Activated gamma-delta T cell treated with anti-CD3 and anti-CD28 coated beads, Interleukin-2, amount 50 U/mL, for 16 hours (primary cell): Measurements from ENCODE around the gene TNS2.

Source experiments
- DNase-seq: peaks from one replicate; pipeline ENCODE4 v3.0.0-alpha.2; 2020; ENCODE audit warnings: low read depth

Gene TNS2

DNA sequence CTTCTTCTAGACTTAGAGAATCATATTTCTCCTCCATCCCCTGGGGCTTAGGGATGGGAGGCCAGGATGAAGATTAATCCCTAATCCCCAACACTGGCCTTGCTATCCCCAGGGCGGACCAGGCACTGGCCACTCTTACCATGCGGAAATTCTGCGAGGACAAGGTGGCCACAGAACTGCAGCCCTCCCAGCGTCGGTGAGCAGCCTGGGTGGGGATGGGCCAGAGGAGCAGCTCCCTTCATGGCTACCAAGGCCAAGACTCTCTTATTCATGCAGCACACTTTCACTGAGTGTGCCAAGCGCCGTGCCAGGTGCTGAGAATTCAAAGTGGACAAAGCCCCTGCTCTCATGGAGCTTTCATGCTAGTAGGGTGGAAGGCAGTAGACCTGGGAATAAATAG, 7.0 kb downstream of the TNS2 start:
- no peak for DNase-seq

DNA sequence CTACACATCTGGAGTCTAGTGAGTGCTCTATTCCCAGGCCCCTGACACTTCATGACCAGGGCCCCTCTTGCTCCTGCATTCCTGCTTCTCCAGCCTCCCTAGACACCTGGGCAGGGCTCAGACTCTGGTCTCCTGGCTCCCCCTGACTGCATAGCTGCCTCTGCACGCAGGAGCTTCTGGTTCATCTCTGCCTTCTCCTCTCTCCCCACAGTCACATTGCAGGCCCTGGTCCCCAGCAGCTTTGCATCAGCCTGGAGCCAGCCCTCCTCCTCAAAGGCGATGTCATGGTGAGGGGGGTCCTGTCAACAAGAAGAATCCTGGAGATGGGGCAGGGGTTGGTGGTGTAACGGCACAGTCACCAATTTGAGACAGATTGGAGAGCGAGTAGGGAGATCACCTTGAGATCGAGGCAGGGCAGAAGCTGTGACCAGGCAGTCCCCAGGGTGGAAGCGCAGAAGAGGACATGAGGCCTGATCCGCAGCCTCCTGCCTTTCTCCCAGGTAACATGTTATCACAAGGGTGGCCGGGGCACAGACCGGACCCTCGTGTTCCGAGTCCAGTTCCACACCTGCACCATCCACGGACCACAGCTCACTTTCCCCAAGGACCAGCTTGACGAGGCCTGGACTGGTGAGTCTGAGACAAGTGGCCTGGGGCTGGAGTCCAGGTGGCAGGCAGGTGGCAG, 8.1 kb downstream of the TNS2 start:
- no peak for DNase-seq

DNA sequence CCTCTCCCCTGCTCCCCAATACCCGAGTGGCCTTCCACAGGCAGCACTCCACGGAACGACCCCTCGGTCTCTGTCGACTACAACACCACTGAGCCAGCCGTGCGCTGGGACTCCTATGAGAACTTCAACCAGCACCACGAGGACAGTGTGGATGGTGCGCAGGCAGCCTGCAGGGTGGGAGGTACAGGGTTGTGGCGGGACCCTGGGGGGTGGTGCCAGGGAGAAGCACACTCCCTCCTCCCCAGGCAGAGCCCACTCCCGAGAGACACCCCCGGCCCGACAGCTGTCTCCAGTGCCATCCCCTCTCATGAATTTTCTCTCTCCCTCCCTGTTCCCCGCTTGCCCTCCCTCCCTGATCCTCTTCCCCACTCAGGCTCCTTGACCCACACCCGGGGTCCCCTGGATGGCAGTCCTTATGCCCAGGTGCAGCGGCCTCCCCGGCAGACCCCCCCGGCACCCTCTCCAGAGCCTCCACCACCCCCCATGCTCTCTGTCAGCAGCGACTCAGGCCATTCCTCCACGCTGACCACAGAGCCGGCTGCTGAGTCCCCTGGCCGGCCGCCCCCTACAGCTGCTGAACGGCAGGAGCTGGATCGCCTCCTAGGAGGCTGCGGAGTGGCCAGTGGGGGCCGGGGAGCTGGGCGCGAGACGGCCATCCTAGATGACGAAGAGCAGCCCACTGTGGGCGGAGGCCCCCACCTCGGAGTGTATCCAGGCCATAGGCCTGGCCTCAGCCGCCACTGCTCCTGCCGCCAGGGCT, 9.0 kb downstream of the TNS2 start:
- DNase-seq = no peak

DNA sequence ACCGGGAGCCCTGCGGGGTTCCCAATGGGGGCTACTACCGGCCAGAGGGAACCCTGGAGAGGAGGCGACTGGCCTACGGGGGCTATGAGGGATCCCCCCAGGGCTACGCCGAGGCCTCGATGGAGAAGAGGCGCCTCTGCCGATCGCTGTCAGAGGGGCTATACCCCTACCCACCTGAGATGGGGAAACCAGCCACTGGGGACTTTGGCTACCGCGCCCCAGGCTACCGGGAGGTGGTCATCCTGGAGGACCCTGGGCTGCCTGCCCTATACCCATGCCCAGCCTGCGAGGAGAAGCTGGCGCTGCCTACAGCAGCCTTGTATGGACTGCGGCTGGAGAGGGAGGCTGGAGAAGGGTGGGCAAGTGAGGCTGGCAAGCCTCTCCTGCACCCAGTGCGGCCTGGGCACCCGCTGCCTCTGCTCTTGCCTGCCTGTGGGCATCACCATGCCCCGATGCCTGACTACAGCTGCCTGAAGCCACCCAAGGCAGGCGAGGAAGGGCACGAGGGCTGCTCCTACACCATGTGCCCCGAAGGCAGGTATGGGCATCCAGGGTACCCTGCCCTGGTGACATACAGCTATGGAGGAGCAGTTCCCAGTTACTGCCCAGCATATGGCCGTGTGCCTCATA, 9.7 kb downstream of the TNS2 start:
- no peak for DNase-seq

DNA sequence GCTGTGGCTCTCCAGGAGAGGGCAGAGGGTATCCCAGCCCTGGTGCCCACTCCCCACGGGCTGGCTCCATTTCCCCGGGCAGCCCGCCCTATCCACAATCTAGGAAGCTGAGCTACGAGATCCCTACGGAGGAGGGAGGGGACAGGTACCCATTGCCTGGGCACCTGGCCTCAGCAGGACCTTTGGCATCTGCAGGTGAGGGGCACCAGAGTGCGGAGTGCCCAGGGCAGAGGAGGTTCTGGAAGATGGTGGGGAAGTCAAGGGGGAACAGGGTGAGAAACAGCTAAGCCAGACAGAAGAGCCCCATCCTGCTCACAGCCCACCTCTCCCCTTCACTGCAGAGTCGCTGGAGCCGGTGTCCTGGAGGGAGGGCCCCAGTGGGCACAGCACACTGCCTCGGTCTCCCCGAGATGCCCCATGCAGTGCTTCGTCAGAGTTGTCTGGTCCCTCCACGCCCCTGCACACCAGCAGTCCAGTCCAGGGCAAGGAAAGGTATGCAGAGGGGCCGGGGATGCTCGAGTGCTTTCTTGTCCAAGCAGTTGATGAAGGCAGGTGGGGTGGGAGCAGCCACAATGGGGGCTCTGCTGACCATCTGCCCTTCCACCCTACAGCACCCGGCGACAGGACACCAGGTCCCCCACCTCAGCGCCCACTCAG, 10.3 kb downstream of the TNS2 start:
- no peak for DNase-seq

DNA sequence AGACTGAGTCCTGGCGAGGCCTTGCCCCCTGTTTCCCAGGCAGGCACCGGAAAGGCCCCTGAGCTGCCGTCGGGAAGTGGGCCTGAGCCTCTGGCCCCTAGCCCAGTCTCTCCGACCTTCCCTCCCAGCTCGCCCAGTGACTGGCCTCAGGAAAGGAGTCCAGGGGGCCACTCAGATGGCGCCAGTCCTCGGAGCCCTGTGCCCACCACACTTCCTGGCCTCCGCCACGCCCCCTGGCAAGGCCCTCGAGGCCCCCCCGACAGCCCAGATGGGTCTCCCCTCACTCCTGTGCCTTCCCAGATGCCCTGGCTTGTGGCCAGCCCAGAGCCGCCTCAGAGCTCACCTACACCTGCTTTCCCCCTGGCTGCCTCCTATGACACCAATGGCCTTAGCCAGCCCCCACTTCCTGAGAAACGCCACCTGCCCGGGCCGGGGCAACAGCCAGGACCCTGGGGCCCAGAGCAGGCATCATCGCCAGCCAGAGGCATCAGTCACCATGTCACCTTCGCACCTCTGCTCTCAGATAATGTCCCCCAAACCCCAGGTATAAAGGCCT, 10.9 kb downstream of the TNS2 start:
- no peak for DNase-seq

DNA sequence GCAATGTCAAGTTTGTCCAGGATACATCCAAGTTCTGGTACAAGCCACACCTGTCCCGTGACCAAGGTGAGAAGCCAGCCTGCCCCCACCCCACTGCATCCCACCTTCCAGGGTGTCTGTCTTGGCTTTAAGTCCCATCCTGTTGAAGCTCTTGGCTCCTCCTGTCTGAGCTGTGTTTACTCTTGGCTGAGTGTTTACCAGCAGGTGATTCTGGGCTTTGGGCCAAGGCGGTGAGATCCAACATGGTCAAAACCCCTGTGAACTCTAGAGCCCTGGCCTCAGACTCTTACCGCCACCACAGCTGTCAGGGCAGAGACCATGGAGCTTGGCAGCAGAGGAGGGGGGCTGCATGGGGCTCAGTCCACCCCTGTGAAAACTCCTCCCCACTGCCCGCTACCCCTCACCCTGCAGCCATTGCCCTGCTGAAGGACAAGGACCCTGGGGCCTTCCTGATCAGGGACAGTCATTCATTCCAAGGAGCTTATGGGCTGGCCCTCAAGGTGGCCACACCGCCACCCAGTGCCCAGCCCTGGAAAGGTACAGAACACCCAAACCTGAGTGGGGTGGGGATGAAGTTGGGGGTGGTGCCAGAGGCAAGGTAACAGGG, 11.6 kb downstream of the TNS2 start:
- DNase-seq = no peak

DNA sequence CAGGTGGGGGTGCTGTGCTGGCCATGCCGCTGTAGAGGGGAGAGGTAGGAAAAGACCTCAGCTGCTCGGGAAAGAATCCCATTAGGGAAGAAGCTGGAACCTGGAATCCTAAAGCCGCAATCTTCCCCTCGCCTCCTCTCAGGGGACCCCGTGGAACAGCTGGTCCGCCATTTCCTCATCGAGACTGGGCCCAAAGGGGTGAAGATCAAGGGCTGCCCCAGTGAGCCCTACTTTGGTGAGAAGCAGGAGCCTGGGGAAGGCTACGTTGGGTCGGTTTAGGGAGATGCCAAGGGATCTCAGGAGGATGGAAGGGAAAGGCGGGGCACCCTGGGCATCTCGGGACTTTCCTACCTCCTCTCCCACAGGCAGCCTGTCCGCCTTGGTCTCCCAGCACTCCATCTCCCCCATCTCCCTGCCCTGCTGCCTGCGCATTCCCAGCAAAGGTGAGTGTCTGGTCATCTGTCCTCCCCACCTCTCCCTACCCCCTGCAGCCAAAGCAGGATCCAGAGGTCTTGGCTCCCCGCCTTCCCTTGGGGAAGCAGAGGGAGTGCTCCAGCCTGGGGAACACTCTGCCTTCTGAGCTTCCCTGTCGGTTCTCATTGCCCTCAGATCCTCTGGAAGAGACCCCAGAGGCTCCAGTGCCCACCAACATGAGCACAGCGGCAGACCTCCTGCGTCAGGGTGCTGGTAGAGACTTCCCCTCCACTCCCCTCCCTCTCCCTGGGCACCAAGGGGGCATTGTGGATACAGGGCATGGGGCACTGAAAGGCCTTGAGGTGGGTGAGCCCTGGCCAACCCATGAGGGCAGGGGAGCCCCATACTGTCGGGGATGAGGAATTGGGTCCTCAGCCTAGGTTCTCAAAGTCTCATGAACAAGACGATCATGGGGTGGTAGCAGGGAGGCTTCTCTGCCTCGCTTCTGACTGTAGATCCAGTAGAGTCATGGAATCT, 12.4 kb downstream of the TNS2 start:
- DNase-seq = no peak

DNA sequence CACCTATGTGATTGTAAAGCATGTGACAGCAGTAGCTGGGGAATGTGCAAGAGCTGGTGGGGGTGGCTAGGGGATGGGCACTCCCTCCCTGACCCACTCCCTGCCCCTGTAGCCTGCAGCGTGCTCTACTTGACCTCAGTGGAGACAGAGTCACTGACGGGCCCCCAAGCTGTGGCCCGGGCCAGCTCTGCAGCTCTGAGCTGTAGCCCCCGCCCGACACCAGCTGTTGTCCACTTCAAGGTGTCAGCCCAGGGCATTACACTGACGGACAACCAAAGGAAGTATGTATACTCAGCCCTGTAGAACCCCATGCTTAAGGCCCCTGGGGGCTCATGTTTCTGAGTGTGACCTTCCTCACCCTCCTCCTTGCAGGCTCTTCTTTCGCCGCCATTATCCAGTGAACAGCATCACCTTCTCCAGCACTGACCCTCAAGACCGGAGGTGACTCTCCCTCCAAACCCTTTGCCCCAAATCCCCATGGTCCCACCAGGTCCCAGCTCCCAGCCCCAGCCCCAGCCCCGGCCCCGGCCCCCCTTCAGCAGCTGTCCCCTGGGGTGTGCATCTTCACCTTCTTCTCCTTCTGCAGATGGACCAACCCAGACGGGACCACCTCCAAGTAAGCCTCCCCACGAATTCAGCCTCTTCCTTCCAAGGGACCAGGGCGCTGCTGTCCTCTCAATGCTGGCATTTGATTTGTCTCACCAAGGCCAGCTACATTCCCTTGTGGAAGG, 13.3 kb downstream of the TNS2 start:
- no peak for DNase-seq

DNA sequence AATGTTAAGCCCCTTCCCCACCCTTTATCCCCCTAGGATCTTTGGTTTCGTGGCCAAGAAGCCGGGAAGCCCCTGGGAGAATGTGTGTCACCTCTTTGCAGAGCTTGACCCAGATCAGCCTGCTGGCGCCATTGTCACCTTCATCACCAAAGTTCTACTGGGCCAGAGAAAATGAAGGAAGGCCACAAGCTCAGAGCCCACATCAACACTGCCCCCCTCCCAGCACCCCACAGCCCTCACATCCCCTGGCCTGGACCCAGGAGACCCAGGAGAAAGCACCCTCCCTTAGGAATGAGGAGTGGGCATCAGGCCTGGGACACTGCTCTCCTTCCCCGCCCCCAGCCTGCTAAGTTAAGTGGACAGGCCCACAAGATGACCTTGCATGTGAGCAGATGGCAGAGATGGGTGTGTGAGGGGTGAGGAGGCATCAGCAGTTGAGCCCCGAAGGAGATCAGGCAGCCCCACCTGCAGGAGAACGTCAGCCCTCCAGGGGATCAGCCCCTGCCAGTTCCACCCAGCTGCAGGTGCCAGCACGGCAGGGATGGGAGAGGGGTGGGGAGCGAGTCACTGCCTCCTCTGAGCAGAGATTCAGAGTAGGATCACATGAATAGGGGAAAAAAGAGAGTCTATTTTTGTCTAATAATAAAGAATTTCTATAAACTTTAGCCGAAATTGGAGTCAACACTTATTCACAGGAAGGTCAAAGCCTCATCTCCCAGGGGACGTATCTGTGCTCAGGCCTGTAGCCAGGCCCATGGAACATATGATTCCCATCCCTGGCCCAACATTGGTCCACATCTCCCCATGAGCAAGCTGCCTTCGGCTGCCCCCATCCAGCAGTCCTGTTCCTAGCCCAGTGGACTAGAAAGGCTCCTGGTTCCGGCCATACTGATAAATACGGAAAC, 14.1 kb downstream of the TNS2 start:
- DNase-seq = no peak

DNA sequence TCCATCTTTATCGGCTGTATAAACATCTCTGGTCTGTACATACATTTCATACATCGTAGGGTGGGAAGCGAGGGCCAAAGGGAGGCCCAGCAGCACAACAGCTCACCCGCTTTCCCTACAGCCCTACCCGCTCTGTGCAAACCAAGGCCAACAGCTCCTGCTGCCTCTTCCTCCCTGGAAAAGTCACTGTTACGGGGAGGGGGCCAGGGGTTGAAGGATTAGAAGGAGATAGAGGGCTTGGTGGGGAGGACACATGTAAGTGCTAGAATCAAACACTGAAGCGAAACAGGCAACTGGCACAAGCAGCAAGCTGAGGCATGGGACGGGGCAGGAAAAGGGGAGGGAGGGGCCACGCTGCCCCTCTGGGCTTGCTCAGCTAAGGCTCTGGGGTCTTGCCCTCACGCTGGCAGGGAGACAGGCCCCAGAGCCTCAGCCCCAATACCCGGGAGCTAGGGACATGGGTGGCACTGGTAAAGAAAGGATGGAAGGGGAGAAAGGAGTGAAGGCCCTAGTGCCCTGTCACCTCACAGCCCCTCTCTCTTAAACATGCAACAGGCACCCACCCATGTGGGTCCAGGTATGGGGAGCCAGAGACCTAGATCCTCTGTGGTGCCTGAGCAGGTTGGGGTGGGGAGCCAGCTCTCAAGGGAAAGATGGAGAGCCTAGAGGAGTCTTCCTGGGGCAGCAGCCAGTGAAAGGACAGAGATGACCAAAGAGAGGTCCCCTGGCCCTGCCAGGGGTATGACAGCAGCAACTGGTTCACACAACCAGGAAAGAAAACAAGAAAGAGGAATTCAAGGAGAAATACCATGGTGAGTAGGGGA, 15.0 kb downstream of the TNS2 start:
- DNase-seq = no peak

DNA sequence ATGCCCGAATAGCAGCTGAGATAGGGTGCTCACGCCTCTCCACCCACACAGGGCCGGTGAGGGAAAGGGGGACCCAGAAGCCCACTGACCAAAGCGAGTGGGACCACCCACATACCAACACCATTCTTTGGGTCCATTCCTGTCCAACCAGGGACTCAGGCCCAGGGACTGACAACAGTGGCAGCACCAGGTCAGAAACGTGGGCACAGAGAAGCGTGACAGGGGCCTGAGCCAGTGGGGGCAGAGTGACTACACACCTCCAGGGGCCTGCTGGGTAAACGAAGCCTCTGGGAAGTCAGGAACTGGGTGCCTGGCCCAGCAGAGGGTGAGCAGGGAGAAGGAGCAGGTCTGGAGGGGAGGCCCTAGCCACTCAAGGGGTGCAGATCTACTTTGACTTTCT, 15.6 kb downstream of the TNS2 start:
- DNase-seq = no peak

DNA sequence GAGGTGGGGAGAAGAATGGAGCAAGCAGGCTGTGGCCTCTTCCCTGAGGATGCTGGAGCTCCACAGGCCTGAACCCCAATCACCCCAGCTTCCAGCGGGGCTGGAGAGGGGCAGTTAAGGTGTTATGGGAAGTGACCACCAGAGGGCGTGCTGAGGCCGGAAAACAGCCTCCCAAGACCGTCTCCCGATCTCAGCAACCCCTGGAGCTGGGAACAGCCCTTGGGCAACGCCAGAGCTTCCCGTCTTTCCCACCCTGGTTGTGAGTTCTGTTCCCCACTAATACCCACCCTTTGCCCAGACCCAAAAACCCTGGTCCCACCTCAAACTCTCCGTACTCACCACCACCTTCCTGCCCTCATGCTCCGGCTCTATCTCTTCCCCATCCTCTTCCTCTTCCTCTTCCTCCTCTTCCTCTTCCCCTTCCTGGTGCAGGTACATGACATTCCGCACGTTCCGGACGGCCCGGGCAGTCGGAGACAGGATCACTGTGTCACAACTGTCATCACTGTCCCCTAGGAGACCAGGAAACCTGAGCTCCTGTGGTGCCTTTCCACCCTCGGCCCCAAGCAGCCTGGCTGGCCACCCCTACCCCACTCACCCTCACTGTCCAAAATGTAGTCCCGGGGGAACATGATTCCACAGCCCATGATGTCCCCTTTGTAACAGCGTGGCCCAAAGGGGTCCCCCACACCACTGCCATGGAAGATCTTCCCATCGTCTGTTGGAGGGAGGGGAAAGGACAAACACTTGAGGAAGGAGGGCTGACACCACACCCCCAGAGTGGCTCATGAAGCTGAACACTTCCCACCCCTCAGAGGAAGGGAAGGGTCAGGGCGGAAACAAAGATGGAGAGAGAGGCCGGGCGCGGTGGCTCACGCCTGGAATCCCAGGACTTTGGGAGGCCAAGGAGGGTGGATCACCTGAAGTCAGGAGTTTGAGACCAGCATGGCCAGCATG, 16.4 kb downstream of the TNS2 start:
- DNase-seq = peak; percentile 48

DNA sequence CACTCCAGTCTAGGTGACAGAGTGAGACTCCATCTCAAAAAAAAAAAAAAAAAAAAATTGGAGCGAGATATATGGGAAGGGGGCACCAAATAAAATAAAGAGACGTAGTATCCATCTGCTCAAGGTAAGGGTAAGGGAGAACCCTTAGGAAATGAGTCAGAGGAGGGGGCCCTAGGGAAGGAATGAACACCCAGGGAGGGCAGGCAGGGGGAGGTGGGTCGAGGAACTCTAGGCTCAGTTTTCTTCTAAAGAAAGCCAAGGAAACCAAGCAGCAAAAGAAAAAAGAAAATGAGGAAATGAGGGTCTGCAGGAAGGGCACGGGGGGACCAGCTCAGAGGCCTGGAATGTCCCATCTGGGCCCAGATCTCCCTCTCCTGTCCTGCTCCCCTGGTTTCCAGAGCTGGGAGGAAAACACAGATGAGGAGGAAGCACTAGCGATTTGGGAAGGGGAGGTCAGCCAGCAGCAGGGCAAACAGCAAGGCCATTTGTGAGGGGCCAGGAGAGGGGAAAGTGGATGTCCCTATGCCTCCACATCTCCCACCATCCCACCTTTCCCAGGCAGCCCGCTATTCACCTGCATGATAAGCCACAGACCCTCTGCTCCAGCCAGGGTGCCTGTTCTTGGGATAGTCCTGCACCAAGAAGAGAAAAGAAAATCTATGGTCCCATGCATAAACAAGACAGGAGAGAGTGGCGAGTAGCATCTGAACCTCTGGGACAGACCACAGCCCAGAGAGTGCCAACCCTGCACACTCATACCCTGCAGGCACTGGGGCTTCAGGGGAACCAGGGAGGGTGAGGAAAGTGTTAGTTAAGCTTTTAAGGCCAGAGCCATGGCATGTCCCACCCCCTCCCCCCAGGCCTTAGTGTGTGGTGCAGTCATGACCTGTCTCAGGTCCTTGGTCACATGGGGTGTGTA, 17.5 kb downstream of the TNS2 start:
- DNase-seq = no peak

DNA sequence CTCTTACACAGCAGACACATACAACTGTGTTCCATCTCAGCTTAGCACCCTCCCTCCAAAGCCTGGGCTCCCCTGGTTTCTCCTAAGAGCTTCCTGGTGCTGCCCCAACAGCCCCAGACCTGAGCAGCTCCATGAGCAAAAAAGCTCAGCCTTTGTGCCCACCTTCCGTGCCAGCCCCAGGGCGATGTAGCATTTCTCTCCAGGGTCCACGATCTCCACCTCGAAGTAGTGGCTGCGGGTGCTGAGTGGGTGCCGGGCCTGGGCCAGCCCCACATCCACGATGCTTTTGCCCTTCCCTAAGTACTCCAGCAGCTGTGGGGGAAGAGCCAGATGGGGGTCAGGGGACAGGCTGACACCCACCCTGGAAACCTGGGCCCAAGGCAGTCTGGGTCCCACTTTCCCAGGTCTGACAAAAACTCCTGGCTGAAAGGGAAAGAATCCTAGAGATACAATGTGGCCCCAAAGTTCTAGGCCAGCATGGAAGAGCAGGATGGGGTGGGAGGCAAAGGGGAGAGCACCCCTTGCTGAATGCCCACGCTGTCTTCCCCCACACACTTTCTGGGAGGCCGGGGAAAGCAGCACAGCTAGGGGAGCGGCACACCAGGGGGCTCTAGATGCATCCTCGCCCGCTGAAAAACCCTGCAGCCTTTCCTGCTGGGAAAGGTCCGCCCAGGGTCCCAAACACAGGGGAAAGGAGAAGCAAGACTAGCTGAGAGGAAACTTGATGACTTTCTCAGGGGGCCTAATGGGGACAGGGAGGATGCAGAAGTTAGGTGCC, 18.3 kb downstream of the TNS2 start:
- DNase-seq = no peak
